Stimulated activated CD8-positive, alpha-beta memory T cell treated with anti-CD3 and anti-CD28 coated beads, Interleukin-4, amount 100 ng/mL, for 1 hour (primary cell): Measurements from ENCODE around the gene KRT72.

Experiments used
- DNase-seq, 2 donors: peaks; one replicate each; pipeline ENCODE4 v3.0.0-alpha.2; 2020; ENCODE audit warnings: low read depth in 2 of 2, low spot score in 1 of 2

Gene KRT72

GRCh38 chr12:52543985-52544883 lies 57.0 kb downstream of the KRT72 start:
- DNase-seq = no peak

GRCh38 chr12:52542785-52543318 lies 58.4 kb downstream of the KRT72 start:
- DNase-seq = no peak

GRCh38 chr12:52542157-52542556 lies 59.1 kb downstream of the KRT72 start:
- DNase-seq = no peak

GRCh38 chr12:52541709-52542108 lies 59.6 kb downstream of the KRT72 start:
- DNase-seq = no peak

DNA sequence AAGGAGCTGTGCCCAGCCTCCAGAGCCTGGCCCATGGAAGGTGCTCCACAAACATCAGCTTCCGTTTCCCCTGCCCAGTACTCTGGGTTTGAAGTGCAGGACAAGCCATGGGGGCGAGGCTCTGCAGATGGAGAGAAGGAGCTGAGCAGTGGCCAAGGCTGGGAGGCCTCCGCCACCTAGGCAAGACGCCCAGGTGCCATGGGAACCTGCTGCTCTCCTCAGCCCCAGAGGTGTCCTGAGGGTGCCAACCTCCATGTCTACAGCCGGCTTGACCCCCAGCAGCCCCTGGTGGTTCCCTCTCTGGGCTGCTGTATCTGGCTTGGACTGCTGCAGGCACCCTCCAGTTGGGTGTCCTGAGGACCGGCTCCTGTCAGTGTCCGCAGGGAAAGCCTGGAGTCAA lies 60.7 kb downstream of the KRT72 start:
- DNase-seq = no peak

GRCh38 chr12:52539821-52540173 lies 61.5 kb downstream of the KRT72 start:
- no peak for DNase-seq

DNA sequence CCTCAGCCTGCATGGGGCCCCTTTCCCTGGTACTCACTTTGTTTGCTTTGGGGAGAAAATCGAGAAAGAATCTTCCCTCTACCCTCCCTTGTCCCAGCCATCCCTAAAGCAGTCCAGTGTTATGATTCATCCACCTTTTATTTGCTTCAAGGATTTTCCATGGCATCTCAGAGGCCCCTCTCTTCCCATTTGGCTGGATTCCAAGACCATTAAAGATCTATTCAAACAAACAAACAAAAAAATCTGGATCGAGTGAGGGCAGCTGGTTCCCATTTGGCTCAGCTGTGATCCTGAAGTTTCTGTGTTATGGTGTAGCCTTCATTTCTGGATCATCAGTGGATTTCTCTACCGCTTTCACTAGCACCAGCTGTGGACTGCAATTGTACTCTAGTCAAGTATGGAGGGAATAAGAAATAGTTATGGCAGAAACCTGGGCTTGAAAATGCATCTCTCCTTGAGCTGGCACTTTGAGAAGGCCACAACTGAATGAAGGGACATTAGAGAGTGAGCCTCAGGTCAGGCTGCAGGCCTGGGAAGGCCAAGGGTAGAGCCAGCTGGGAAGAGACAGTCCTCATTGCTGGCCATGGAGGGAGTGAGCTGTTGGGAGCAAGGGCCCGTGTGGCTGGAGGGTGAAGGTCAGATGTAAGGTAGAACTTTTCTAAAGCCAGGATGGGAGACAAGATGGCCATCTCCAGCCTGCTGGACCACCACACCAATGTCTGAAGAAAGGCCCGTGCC lies 62.0 kb downstream of the KRT72 start:
- no peak for DNase-seq

- DNase-seq = no peak
Measured at GRCh38 chr12:52537101-52537500, 64.2 kb downstream of the KRT72 start.
